ENCODE data around the gene KIAA0513.
A peak's percentile ranks its signal among the peaks of the same experiment; 100 is the strongest.
"Not testable (repeated sequence)": the region's sequence is repeated elsewhere in the genome, so short reads cannot be mapped to it uniquely, and the experiment has no call there.

KIAA0513 gene

DNA sequence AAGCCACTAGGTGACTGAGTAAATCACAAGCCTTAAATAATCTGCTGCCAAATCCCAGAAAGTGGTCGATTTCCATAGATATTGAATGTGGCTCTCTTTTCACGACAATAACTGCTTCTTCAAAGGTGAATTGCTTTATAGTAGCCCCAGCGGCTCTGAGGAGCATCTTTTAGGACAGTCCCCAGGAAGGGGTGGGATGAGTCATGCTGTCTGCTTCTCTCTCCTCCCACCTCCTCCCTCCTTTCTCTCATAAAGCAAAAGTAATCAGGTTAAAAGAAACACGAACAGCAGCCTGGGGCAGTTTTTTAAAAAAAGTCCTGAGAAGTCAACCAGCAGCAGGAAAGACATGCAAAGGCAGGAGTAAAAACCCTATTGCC lies 1.8 kb downstream of the KIAA0513 start:
- DNase-seq: no peak

DNA sequence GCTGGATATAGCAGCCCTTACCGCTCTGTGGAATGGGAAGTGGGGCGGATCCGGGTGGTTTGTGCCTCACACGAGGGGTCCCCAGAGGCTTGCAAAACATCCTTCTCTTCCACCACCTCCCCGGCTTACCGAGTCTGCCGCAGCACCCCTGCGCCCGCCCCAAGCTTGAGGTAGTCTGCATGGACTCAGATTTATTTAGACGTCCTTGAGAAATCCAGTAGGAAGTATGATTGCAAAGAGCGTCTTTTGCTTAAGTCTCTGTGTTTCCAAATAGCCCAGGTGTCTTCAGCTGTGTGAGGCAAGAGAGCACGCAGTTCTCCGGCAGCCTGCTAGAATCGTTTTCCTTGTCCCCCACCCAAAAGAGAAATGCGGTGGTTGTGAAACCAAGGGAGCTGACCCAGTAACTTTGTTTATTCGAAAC lies 2.4 kb downstream of the KIAA0513 start:
- DNase-seq: no peak

DNA sequence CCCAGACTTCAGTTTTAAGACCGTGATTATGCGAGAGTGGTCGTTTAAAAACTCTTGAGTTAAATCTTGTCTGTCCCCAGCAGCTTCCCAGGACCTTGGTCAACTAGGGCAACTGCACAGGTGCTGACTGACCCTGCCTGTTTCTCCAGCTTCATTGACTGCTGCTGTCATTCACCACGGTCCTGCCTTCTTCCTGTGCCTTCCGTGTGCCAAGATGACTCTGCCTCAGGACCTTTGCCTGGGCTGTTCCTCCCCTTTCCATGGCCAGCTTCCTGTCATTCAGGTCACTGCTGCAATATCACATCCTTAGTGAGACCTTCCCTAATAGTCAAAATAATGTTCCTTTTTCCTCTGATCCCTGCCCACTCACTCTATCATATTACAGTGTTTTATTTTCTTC lies 3.9 kb downstream of the KIAA0513 start:
- no peak for DNase-seq

GRCh38 chr16:85032187-85032586 lies 4.6 kb downstream of the KIAA0513 start:
- DNase-seq: not testable (repeated sequence)

DNA sequence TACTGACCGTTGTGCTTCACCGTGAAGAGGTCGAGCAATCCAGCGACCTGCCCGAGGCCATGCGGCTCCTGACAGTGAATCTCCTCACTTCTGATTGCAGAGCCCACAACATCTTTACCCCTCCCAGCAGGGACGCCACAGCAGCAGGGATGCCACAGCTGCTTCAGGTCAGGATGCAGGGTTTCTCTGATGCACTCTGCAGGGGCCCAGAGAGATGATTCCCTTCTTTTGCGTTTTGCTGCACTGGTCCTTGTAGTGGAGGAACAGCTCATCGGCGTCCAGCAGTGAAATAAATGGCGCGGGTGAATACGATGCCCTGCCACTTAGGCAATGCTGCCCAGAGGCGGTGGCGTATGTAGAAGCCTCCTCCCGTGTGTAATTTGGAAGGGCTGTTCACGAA lies 5.6 kb downstream of the KIAA0513 start:
- DNase-seq: peak; percentile 37

DNA sequence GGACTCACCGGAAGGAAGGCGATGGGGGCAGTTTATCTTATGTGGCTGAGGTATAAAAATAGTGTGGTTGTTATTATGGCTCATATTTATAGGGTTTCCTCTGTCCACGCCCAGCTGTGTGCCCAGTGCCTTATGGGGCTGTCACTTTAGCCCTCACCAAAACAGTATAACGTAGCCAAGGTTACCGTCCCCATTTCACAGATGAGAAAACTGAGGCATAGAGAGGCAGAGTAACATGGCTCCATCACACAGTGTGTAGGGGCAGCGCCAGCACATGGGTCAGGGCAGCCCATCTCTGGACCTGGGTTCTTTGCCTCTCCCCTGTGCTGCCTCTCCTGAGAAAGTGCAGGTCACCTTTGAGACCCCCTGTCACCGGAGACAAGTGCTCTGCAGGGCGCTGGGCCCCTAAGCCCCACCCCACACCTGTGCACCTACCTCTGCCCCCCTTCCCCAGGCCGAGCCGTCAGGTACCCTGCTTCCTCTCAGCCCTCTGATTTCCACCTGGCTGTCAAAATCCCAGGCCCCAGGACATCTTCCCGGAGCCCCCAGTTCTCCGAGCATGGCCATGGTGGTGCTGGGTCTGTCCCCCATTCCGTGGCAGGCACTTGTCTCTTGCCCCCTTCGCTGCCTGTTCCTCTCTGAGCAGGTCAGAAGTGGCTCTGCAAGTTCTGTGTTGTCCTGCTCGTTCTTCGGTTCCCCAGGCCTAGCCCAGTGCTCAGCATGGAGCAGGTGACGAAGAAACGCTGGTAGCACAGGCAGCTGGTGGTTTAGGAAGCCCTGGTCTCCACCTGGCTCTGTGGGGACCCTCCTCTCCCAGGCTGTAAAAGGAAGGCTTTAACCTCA lies 7.2 kb downstream of the KIAA0513 start:
- no peak for DNase-seq

DNA sequence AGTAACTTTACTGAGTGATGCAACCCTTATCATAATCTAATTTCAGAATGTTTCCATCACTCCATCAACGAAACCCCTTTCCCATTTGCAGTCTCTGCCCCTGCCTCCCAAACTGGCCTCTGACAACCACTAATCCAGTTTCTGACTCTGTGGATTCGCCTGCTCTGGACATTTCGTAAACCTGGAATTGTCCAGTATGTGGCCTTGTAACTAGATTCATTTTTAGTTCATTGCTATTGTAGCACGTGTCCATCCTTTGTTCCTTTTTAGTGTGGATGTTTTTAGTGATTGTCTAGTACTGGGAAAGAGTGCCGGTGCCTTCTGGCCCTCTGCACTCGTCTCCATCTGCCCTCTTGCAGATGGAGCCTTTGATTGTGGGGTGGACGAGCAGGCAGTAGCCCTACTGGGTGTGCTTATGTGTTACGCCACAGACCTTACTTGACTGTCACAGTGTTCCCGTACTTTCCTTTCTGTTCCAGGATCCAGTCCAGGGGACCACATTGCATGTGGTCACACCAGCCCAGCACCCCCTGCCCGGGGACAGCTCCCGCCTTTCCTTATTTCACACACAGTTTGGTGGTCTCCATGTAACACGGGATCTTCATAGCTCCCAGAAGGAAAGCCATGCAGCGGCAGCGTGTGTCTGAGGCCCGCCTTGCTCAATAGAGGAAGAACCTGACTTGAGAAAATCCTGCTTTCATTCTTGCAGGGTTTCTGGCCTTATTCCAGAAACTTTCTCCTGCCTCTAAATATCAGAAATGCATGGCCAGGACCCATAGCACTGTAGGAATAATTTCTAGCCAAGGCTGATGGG lies 8.8 kb downstream of the KIAA0513 start:
- DNase-seq: no peak

- DNase-seq: no peak
Measured at GRCh38 chr16:85037050-85037410, 9.4 kb downstream of the KIAA0513 start.

DNA sequence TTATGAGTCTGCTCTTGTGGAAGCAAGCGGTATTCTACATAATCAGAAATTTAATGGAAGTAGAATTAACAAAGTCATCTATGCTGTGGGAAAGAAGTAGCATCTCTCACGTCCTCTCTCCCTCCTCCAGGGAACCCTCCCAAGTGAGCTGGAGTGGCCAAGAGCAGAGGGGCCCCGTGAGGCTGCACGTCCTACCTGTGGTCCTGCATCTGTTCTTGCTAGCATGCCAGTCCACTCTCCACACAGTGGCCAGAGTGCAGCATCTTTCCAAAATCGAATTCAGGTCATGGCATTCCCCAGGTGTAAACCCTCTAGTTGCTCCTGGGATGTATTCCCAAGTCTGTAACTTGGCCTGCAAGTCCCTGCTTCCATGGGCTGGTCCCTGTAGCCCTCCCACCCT lies 10.1 kb downstream of the KIAA0513 start:
- no peak for DNase-seq

DNA sequence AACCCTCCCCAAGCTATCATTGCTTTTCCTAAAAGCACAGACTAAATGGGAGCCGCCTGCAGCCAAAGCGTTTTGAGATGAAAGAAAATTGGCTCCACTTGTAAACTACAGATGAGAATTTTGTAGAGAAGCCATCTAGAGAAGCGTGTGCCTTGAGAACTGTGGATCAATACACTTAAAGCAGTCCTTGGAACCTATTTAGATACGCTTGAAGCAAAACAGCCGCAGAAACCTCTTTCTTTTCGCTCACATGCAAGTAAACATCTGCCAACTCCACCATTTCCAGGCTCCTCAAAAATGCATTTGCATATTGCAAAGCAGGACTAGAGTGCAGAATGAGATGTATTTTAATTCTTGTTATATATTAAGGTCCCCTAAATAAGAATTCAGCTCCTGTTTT lies 13.1 kb downstream of the KIAA0513 start:
- DNase-seq: no peak

DNA sequence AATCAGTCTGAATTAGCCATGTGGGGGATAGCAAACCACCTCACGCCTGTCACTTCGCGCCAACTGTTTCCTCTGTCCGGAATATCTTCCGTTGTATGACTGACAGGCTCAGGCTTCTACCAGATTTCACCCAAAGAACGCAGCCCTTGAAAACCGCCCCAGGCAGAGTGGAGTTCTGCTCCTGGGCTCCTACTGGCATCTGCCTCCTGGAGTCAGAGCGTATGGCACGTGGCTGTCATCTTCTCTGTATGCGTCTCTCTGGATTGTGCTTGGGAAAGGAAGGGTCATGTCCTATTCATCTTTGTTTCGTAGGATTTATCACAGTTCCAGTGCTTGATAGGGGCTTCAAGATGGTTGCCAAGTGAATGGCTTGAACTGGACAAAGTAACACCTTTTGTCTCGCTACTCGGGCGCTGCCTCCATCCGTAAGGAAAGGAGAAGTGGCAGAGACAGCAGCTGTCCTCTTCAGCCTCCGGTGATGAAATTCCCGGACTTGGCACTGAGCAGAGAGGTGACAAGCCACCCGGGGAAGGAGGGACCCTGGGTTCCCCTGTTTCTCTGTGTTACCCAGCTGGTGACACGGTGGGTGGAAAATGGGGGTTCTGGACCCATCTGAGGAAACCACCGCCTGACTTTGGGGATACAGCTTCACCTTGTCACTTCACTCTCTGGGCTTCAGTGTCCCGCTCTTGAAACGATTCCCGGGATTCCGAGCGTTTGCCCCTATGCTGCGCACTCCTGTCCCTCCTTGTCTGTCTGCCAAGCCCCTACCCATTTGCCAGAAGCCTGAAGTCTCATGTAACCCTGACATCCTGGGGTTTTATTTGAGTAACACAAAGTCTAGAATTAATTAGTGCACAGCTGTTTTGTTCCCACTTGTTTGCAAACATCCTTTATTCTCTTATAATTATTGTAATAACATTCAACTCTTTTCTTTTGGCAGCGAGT lies 13.9 kb downstream of the KIAA0513 start:
- DNase-seq: peak; percentile 42

- peak; percentile 7 for DNase-seq
Measured at GRCh38 chr16:85042167-85042526, 14.6 kb downstream of the KIAA0513 start.

DNA sequence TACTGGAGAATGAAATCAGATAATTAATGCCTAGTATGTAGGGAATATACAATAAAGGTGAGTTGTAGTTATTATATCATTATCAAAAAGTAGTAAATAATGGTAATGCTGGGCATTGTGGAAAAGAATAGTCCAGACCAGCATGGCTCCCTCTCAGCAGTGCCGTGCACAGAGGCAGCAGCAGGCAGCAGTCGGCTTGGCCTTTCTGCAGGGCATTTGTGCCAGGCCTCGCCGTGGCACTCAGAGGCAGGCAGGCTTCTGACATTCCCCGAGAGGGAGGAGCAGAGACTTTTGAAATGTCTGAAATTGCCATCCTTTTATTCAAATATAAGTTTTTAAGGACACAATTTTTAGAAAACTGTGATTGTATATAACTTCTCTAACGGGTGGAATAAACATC lies 15.0 kb downstream of the KIAA0513 start:
- no peak for DNase-seq

DNA sequence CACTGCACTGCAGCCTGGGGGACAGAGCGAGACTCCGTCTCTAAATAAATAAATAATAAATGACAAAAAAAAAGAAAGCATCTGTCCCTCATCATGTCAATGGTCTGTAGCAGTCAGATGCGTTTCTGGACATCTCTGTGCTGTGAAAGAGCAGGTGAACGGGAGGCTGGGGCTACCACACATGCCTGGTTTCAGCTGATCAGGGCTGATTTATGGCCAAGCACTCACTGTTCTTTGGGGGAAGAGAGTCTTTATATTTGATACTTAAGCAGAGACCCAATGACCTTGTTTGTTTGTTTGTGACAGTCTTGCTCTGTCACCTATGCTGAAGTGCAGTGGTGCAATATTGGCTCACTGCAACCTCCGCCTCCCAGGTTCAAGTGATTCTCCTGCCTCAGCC lies 17.5 kb downstream of the KIAA0513 start:
- DNase-seq: no peak

DNA sequence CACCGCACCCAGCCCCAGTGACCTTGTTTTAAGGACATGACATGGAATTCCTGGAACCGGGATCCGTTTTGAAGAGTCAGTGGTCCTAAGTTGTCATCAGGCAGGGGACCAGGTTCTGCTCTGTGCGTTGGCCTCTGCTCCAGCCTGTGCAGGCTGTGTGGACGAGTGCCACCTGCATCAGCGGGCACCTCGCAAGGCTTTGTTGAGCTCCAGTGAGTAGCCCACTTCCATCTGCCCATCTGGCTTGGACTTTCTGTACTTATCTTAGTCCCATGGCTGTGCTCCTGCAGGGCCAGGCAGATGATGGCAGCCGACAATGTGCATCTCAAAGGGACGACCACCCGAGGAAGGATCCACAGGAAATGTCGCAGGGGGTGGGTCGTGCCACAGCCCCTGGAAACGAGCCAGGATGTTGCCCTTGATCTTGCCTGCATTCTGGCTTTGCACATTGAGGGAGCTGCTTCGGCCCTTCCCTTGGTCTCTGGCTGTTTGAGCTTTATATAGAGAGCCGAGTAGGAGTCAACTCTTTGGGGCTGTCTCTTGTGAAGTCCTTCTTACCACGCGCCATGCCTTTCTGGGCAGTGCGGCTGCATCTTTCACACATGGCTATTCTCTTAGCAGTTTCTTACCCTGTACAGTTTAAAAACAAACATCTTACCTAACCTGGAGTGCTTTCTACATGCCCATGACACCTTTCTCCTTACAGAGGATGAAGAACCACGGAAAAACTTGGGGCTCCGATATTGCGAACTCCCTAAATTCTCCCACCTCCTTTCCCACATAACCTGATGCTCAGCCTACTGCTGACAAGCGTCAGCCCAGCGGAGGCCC lies 18.3 kb downstream of the KIAA0513 start:
- no peak for DNase-seq

DNA sequence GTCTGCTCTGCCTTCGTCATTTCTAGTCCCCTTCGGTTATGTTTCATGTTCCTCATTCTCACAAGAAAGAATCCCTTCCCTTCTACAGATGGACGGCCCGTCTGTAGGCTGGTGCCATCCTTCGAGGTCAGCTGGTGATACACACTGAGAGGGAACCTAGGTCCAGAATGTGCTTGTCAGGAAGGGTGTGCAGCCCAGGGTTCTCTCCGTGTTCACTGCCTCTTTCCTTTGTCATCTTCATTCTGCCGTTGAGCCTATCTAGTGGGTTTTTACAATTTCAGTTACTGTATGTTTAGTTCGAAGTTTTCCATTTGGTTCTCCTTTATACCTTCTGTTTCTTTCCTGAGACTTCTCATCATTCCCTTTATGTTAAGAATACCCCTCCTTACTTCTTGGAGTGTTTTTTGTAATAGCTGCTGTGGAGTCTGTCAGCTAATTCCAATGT lies 18.9 kb downstream of the KIAA0513 start:
- DNase-seq: no peak

GRCh38 chr16:85046931-85047866 lies 19.6 kb downstream of the KIAA0513 start:
- no peak for DNase-seq

GRCh38 chr16:85047867-85048455 lies 20.4 kb downstream of the KIAA0513 start:
- DNase-seq: no peak

GRCh38 chr16:85048921-85049562 lies 21.4 kb downstream of the KIAA0513 start:
- no peak for DNase-seq

DNA sequence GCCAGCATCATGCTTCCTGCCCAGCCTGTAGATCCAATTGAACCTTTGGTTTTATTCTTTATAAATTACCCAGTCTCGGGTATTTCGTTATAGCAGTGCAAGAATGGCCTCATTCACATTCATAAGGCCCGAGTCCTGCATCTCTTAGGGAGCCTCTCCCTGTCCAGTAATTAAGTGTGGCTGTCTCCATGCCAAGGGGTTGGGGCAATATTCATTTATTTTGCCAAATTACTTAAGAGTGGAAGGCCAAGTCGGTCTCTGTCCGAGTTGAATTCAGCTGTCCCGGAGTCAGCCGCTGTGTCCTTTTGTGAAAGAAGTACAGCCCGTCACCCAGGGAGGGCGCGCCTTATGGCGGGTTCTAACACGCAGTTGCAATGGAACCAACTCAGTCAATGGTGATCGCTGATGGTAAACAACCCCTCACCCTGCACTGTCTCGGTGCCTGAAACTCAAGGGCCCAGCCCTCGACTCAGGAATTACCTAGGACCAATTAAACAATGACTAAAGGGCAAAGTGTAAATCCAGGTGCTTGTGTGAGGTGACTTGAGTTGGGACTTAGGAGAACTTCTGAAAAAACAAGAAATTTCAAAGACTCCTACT lies 22.2 kb downstream of the KIAA0513 start:
- DNase-seq: no peak

Measured in NCI-H146 (cell line).